ENCODE measurements around the gene ETV6.

Gene ETV6

DNA sequence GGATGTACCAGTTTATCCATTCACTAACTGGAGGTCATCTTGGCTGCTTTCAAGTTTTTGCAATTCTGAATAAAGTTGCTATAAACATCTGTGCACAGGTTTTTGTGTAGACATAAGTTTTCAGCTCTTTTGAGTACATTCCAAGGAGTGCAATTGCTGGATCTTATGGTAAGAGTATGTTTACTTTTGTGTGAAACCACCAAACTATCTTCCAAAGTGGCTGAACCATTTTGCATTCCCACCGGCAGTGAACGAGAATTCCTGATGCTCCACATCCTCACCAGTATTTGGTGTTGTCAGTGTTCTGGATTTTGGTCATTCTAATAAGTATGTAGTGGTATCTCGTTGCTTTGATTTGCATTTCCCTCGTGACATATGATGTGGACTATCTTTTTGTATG, 270.8 kb downstream of the ETV6 start:
- in situ Hi-C loops (cut with MboI; ENCODE audit: low sequenced_read_pairs, unreplicated experiment): no loop called here
- DNase-seq (ENCODE audit: low spot score): no peak
- TF ChIP-seq, protein P1, sequence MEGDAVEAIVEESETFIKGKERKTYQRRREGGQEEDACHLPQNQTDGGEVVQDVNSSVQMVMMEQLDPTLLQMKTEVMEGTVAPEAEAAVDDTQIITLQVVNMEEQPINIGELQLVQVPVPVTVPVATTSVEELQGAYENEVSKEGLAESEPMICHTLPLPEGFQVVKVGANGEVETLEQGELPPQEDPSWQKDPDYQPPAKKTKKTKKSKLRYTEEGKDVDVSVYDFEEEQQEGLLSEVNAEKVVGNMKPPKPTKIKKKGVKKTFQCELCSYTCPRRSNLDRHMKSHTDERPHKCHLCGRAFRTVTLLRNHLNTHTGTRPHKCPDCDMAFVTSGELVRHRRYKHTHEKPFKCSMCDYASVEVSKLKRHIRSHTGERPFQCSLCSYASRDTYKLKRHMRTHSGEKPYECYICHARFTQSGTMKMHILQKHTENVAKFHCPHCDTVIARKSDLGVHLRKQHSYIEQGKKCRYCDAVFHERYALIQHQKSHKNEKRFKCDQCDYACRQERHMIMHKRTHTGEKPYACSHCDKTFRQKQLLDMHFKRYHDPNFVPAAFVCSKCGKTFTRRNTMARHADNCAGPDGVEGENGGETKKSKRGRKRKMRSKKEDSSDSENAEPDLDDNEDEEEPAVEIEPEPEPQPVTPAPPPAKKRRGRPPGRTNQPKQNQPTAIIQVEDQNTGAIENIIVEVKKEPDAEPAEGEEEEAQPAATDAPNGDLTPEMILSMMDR (IDR thresholded peaks at IDR 0.05; ENCODE audit: borderline replicate concordance, control extremely low read depth, extremely low read depth, insufficient read depth, missing control alignments): no peak

DNA sequence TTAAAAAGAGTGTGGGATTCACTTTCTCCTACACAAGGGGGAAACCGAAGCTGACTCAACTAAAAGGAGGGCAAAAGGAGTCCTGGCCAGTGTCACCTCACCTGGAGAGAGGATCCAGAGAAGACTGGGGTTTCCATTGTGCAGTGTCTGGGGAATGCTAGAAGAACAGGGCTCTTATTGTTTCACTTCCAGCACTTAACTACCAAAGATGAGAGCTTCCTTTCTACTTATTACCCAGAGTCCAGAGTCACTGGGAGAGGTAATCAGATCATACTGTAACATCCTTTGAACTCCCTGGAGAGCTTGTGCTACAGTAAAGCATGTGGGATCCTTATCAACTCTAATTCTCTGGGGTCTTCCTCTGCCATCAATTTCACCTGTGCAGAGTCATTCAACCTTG, 272.9 kb downstream of the ETV6 start:
- no peak for DNase-seq (ENCODE audit: low spot score)
- TF ChIP-seq, protein P1 (IDR thresholded peaks at IDR 0.05; ENCODE audit: borderline replicate concordance, control extremely low read depth, extremely low read depth, insufficient read depth, missing control alignments): no peak
- in situ Hi-C loops (cut with MboI; ENCODE audit: low sequenced_read_pairs, unreplicated experiment): no loop called here

DNA sequence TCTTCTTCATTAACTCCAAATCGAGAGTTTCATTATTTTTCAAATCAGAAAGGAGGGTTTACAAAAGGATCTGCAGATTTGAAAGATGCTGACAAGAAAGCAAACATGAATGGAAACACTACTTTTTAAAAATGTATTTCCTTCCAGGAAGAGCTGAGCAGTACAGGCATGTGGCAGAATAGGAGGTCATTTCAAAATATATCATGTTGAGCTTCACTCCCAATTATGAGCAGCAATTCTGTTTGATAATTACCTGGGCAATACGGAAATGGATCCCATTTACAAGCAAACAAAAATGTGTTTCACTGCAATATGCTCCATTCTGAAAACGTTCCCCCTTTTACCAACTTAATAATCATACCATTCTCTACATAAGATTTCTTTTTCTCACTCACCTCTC, 273.6 kb downstream of the ETV6 start:
- in situ Hi-C loops (cut with MboI; ENCODE audit: low sequenced_read_pairs, unreplicated experiment): no loop called here

DNA sequence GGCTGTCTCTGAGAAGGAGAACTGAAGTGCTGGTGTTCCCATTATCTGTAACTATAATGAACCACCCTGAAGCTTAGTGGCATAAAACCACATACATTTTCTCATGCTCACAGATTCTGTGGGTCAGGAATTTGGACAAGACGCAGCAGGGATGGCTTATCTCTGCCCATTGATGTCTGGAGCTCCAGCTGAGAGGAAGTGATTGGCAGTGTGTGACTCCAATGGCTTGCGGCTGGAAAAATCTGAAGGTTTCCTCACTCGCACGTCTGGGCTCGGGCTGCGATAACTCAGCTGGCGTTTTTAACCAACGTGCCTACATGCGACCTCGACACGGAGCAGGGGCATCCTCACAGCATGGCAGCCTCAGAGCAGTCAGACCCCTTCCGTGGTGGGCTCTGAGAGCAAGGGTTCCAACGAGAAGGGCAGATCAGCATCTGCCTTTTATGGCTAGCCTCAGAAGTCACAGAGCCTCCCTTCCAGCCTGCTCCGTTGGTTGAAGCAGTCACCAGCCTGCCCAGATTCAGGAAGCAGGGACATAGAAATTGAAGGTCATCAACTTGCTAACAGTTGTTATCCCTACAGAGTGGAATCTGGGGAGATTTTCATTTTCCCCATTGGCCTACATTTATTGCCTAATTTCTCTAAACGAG, 277.9 kb downstream of the ETV6 start:
- in situ Hi-C loops (cut with MboI; ENCODE audit: low sequenced_read_pairs, unreplicated experiment): no loop called here
- no peak for DNase-seq (ENCODE audit: low spot score)
- TF ChIP-seq, protein P1 (IDR thresholded peaks at IDR 0.05; ENCODE audit: borderline replicate concordance, control extremely low read depth, extremely low read depth, insufficient read depth, missing control alignments): no peak

More for the DNA sequence above, 273.6 kb downstream of the ETV6 start:
- TF ChIP-seq, protein P1 (IDR thresholded peaks at IDR 0.05; ENCODE audit: borderline replicate concordance, control extremely low read depth, extremely low read depth, insufficient read depth, missing control alignments): no peak
- DNase-seq (ENCODE audit: low spot score): no peak

DNA sequence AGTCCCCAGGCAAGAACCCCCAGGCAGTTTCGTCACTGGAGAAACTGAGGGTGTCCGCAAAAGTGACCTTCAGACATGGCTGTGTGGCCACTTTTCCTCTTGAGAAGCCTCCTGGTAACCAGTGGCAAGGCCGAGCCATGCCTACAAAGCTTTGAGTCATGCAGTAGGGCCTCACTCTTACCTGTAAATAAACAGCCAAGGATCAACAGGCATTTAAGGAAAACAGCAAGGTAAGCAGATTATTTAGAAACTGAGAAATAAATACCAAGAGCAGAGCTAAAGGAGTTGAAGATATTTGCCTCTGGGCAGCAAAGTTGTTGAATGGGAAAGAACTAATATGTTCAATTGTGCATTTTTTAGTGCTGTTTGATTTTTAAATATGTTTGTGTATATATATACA, 280.2 kb downstream of the ETV6 start:
- no peak for DNase-seq (ENCODE audit: low spot score)
- TF ChIP-seq, protein P1 (IDR thresholded peaks at IDR 0.05; ENCODE audit: borderline replicate concordance, control extremely low read depth, extremely low read depth, insufficient read depth, missing control alignments): no peak
- in situ Hi-C loops (cut with MboI; ENCODE audit: low sequenced_read_pairs, unreplicated experiment): no loop called here

DNA sequence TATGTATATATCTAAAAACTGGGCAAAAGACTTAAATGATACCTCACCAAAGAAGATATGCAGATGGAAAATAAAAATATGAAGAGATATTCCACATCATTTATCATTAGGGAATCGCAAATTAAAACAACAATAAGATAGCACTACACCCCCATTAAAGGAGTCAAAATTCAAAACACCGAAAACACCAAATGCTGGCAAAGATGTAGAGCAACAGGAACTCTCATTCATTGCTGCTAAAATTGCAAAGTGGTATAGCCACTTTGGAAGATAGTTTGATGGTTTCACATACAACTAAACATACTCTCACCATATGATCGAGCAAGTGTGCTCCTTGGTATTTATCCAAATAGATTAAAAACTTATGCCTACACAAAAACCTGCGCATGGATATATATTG, 289.7 kb downstream of the ETV6 start:
- TF ChIP-seq, protein P1 (IDR thresholded peaks at IDR 0.05; ENCODE audit: borderline replicate concordance, control extremely low read depth, extremely low read depth, insufficient read depth, missing control alignments): no peak
- DNase-seq (ENCODE audit: low spot score): no peak
- in situ Hi-C loops (cut with MboI; ENCODE audit: low sequenced_read_pairs, unreplicated experiment): no loop called here

All from GM13976 (cell line).